Endometrial microvascular endothelial cells (primary cell): ENCODE measurements around the gene EGF. TPM values are rescaled to one million over a fixed set of nuclear protein-coding genes. Genes with fewer than 3 reads are reported as not detected.

Source experiments
- in situ Hi-C: cut with HindIII; loops from 2 replicates; pipeline ENCODE4 v1.10.0; 2017; ENCODE audit warnings: low sequenced_read_pairs, low pct_unique_long_range_greater_than_20kb; ENCODE audit errors: inconsistent ontology term
- total RNA-seq: library from RNA; depleted of rRNA; stranded (reverse); fragments of >200 nt; gene quantifications from one replicate; pipeline ENCODE4 v1.2.3, GENCODE V29; 2015; ENCODE audit errors: inconsistent ontology term

The EGF gene
- total RNA-seq, 1 donor from 2014 or later, result not detected

DNA sequence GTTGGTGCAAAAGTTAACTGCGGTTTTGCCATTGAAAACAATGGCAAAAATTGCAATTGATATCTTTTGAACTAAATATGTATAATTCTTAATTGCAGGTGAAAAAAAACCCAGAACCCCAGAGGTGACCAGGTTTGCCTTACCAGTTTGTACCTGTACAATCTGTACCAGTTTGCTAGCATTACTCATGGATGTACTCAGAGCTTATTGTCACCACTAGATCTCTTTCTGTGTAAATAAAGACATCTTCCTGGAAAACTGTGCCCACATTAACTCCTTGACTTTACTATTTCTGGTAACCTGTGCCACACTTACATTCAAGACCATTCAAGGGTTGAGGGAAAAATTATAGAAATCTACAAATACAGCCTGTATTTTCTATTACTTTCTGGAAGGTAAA lies 146.0 kb downstream of the EGF start:
- in situ Hi-C loops, result no loop called here

DNA sequence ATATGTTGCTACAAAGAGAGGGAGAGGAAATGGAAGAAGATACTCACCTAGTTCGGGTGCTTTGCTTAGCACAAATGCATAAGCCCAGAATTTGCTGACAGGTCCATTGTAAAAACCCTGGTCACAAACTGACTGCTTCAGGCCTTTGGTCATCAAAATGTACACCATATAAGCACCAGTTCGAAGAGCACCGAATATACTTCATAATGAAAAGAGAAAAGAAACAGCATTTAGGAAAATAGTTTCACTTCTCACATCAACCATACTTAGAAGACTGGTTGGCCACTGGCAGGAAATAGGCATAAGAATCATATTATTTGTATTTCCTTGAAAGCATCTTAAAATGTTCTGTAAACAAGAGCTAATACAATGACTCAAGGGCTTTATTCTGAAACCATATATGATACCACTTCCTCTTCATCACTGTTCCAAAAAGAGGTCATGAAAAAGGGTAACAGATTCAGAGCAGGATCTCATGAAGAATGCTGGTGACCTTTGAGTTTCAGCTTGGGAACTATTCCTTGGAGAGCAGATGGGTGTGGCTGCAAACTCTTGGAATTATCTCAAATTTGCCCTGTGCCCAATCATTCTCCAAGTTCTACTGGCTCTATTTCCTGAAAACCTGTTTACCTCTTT lies 147.0 kb downstream of the EGF start:
- in situ Hi-C loops, result no loop called here

GRCh38 chr4:110061076-110061475 lies 148.4 kb downstream of the EGF start:
- in situ Hi-C loops, result no loop called here

Other genes starting within 250 kb of the EGF start
- 37.9 TPM for gene CASP6, start 209.4 kb upstream of the EGF start, total RNA-seq
- gene PLA2G12A, start 182.8 kb upstream of the EGF start, total RNA-seq, result 9.0 TPM
- gene CFI, start 110.9 kb upstream of the EGF start, total RNA-seq, result 46.2 TPM
- gene GAR1, start 97.1 kb upstream of the EGF start, total RNA-seq, result 9.8 TPM
- not detected for gene RRH, start 84.9 kb upstream of the EGF start, total RNA-seq
- gene LRIT3, start 64.8 kb upstream of the EGF start, total RNA-seq, result not detected